ENCODE measurements around the gene ADGRD2.

The ADGRD2 gene

GRCh38 chr9:124455820-124456219, 5.6 kb downstream of the ADGRD2 start:
- no peak for DNase-seq

- no peak for DNase-seq
Measured at GRCh38 chr9:124456341-124457078, 6.3 kb downstream of the ADGRD2 start.

GRCh38 chr9:124457079-124457886, 7.0 kb downstream of the ADGRD2 start:
- no peak for DNase-seq

- DNase-seq, result no peak
Measured at GRCh38 chr9:124457887-124458431, 7.7 kb downstream of the ADGRD2 start.

- no peak for DNase-seq
Measured at GRCh38 chr9:124458441-124458840, 8.2 kb downstream of the ADGRD2 start.

- no peak for DNase-seq
Measured at GRCh38 chr9:124462739-124463138, 12.5 kb downstream of the ADGRD2 start.

- DNase-seq, result no peak
Measured at GRCh38 chr9:124465736-124466135, 15.5 kb downstream of the ADGRD2 start.

- DNase-seq, result no peak
Measured at GRCh38 chr9:124467410-124468060, 17.3 kb downstream of the ADGRD2 start.

- no peak for DNase-seq
Measured at GRCh38 chr9:124468061-124468740, 17.9 kb downstream of the ADGRD2 start.

GRCh38 chr9:124469011-124469832, 19.0 kb downstream of the ADGRD2 start:
- no peak for DNase-seq

- no peak for DNase-seq
Measured at GRCh38 chr9:124470306-124470705, 20.1 kb downstream of the ADGRD2 start.

GRCh38 chr9:124470726-124471125, 20.5 kb downstream of the ADGRD2 start:
- no peak for DNase-seq

- DNase-seq, result no peak
Measured at GRCh38 chr9:124471761-124472160, 21.5 kb downstream of the ADGRD2 start.

GRCh38 chr9:124472770-124473169, 22.5 kb downstream of the ADGRD2 start:
- no peak for DNase-seq

- no peak for DNase-seq
Measured at GRCh38 chr9:124473310-124473709, 23.1 kb downstream of the ADGRD2 start.

GRCh38 chr9:124474151-124474550, 23.9 kb downstream of the ADGRD2 start:
- no peak for DNase-seq

- DNase-seq, result no peak
Measured at GRCh38 chr9:124475158-124475867, 25.1 kb downstream of the ADGRD2 start.

GRCh38 chr9:124475868-124476690, 25.8 kb downstream of the ADGRD2 start:
- no peak for DNase-seq

GRCh38 chr9:124477211-124477647, 27.0 kb downstream of the ADGRD2 start:
- DNase-seq, result no peak

Measured in anterior cingulate cortex (tissue), 58 donors.